BLaER1 treated with 17β-estradiol and CSF1 and Interleukin-3, amounts not matched to agents 10 nM and 100 nM (cell line): ENCODE measurements around the gene PTGIR.

Experiments used
- H3K27ac ChIP-seq, 11 experiments: shearing (Covaris generic); formaldehyde crosslinking; 2 replicates each; pipeline ENCODE4 v1.8.1; 2022
- H3K27me3 ChIP-seq, 11 experiments: shearing (Covaris generic); formaldehyde crosslinking; 2 replicates each; pipeline ENCODE4 v1.8.1; 2022
- H3K36me3 ChIP-seq, 11 experiments: shearing (Covaris generic); formaldehyde crosslinking; 2 replicates each; pipeline ENCODE4 v1.8.1; 2022
- H3K4me1 ChIP-seq, 10 experiments: shearing (Covaris generic); formaldehyde crosslinking; 2 replicates each; pipeline ENCODE4 v1.8.1; 2022
- H3K4me2 ChIP-seq, 11 experiments: shearing (Covaris generic); formaldehyde crosslinking; 2 replicates each; pipeline ENCODE4 v1.8.1; 2022
- H3K4me3 ChIP-seq, 10 experiments: shearing (Covaris generic); formaldehyde crosslinking; 2 replicates each; pipeline ENCODE4 v1.8.1; 2022
- H3K9ac ChIP-seq, 11 experiments: shearing (Covaris generic); formaldehyde crosslinking; 2 replicates each; pipeline ENCODE4 v1.8.1; 2022
- H3K9me3 ChIP-seq, 11 experiments: shearing (Covaris generic); formaldehyde crosslinking; replicated peaks in 1 of 11; 2 replicates each; pipeline ENCODE4 v1.8.1; 2022
- H4K20me1 ChIP-seq, 11 experiments: shearing (Covaris generic); formaldehyde crosslinking; 2 replicates each; pipeline ENCODE4 v1.8.1; 2022
- Cebpa-rat ChIP-seq, 11 experiments: shearing (Covaris generic); IDR thresholded peaks; 2 replicates each; pipeline ENCODE4 v1.8.1; 2022

PTGIR gene

DNA sequence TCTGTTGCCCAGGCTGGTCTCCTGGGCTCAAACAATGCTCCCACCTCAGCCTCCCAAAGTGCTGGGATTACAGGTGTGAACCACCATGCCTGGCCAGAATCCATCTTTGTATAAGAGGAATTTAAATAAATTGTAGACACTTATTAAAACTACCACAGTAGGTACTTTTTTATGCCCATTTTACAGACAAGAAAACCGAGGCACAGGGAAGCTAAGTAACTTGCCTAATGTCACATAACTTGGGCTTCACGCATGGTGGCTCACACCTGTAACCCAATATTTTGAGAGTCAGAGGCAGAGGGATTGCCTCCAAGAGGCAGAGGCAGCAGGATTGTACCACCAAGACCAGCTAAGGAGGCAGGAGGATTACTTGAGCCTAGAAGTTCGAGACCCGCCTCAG, 46.4 kb downstream of the PTGIR start:
- Histone ChIP-seq H3K36me3 (0 out of 22 replicates have a peak, but pooled peaks cover 0 to 2% (median 0%) of the 10 kb centered on the region in 11 experiments), H3K9me3 (peaks cover 13 to 25% (median 21%) of the 10 kb centered on the region in 11 experiments; a peak in 20 of 22 replicates), H3K27ac (no peak overlapping the region), H3K4me1 (peaks cover 35 to 41% (median 37%) of the 10 kb centered on the region in 10 experiments), H3K9ac (no peak overlapping the region), H3K4me2 (no peak overlapping the region), H3K4me3 (no peak overlapping the region), H4K20me1 (no peaks in the 10 kb centered on the region), H3K27me3 (no peaks in the 10 kb centered on the region)
- no peak for TF ChIP-seq Cebpa-rat (IDR thresholded peaks at IDR 0.05)

DNA sequence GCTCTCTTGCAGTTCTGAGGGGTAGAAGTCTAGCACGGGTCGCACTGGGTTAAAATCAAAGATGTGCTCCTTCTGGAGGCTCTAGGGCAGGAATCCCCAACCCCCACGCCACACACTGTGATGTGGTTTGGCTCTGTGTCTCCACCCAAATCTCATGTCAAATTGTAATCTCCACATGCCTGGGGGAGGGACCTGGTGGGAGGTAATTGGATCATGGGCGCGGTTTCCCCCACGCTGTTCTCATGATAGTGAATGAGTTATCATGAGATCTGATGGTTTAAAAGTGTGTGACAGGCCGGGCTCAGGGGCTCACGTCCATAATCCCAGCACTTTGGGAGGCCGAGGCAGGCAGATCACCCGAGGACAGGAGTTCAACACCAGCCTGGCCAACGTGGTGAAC, 50.4 kb downstream of the PTGIR start:
- H3K4me3 ChIP-seq: no peak overlapping the region
- peaks cover 35 to 41% (median 38%) of the 10 kb centered on the region in 10 experiments for H3K4me1 ChIP-seq
- H3K9me3 ChIP-seq: peaks cover 8 to 25% (median 21%) of the 10 kb centered on the region in 11 experiments; a peak in 20 of 22 replicates
- peak overlapping the region in 3 of 11 experiments; percentile 2 to 30 (median 29); a peak in 1 of 22 replicates for H3K9ac ChIP-seq
- no peak overlapping the region for H3K27ac ChIP-seq
- peak overlapping the region; percentile 1 to 61 (median 52); a peak in 21 of 22 replicates for H3K4me2 ChIP-seq
- no peaks in the 10 kb centered on the region for H4K20me1 ChIP-seq
- H3K36me3 ChIP-seq: 0 out of 22 replicates have a peak, but pooled peaks cover 0 to 2% (median 0%) of the 10 kb centered on the region in 11 experiments
- no peak for TF ChIP-seq Cebpa-rat (IDR thresholded peaks at IDR 0.05)
- H3K27me3 ChIP-seq: no peaks in the 10 kb centered on the region

DNA sequence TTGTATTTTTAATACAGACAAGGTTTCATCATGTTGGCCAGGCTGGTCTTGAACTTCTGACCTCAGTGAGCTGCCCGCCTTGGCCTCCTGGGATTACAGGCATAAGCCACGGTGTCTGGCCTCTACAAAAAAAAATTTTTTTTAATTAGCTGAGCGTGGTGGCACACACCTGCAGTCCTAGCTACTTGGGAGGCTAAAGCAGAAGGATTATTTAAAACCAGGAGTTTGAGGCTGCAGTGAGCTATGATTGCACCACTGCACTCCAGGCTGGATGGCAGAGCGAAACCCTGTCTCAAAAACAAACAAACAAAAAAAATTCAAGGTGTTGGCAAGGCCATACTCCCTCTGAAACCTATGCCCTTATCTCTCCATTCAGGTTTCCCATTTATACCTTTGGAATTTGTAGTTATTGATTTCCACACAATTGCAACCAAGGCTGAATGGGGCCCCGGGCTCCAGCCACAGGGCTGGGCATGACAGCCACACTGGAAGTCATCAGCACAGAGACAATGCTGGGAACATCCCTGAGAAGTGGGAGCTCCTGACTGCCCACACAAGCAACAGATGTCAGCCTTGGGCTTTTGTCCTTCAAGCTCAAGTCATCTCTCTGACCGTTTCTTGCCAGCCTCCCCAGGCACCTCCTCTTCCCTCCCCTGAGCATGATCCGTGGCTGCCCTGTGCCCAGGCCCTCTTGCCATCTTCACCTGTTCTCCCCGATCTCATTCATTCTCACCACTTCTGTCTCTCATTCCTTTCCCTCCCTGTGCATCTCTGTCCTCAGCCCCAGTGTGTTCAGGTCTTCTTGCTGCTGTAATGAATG, 51.0 kb downstream of the PTGIR start:
- Histone ChIP-seq H3K4me2 (peak overlapping the region; percentile 1 to 61 (median 52); a peak in 21 of 22 replicates), H4K20me1 (no peaks in the 10 kb centered on the region), H3K36me3 (0 out of 22 replicates have a peak, but pooled peaks cover 0 to 2% (median 0%) of the 10 kb centered on the region in 11 experiments), H3K27ac (no peak overlapping the region), H3K4me1 (peaks cover 35 to 41% (median 38%) of the 10 kb centered on the region in 10 experiments), H3K27me3 (no peaks in the 10 kb centered on the region), H3K4me3 (no peak overlapping the region), H3K9ac (peak overlapping the region in 2 of 11 experiments; percentile 29 to 30; a peak in 1 of 22 replicates), H3K9me3 (peaks cover 8 to 25% (median 21%) of the 10 kb centered on the region in 11 experiments; a peak in 20 of 22 replicates)
- TF ChIP-seq Cebpa-rat (IDR thresholded peaks at IDR 0.05): no peak

DNA sequence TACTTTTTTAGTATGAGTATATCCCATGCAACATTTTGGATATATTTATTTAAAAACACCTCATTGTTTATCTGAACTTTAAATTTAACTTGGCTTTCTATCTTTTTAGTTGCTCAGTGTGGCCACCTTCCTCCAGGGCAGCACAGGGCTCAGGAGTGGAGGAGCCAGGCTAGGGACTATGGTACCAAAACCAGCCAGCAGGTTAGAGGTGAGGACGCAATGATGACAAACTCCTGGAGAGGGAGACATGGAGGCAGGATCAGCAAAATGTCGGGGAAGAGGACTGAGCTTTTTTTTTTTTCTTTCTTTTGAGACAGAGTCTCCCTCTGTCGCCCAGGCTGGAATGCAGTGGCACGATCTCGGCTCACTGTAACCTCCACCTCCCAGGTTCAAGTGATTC, 53.4 kb downstream of the PTGIR start:
- TF ChIP-seq Cebpa-rat (IDR thresholded peaks at IDR 0.05): no peak
- H3K27me3 ChIP-seq: no peaks in the 10 kb centered on the region
- H3K9ac ChIP-seq: no peak overlapping the region
- no peak overlapping the region for H3K4me2 ChIP-seq
- H3K27ac ChIP-seq: no peak overlapping the region
- H3K4me3 ChIP-seq: no peak overlapping the region
- H3K36me3 ChIP-seq: no peaks in the 10 kb centered on the region
- H3K9me3 ChIP-seq: peaks cover 4 to 11% (median 7%) of the 10 kb centered on the region in 11 experiments; a peak in 20 of 22 replicates
- H4K20me1 ChIP-seq: no peaks in the 10 kb centered on the region
- peaks cover 22 to 39% (median 25%) of the 10 kb centered on the region in 10 experiments for H3K4me1 ChIP-seq
